H9 (cell line): Measurements from ENCODE around the gene SNX18. TPM values are rescaled to one million over a fixed set of nuclear protein-coding genes. Genes with fewer than 3 reads are reported as not detected.

Experiments used
- DNase-seq: peaks from one replicate; pipeline ENCODE4 v3.0.0-alpha.2; 2017
- H2AFZ ChIP-seq: one replicate; pipeline ENCODE4 v1.6.1; 2013; ENCODE audit warnings: mild to moderate bottlenecking, low read length, control low read depth, moderate library complexity
- H2AK5ac ChIP-seq: 2 replicates; pipeline ENCODE4 v1.6.1; 2013; ENCODE audit warnings: low read length, control low read depth, mixed read lengths; ENCODE audit not compliant: insufficient read length
- H2BK120ac ChIP-seq: one replicate; pipeline ENCODE4 v1.6.1; 2013; ENCODE audit warnings: low read depth, mild to moderate bottlenecking, low read length, control low read depth, inconsistent platforms; ENCODE audit not compliant: poor library complexity, severe bottlenecking
- H2BK12ac ChIP-seq: 2 replicates; pipeline ENCODE4 v1.6.1; 2013; ENCODE audit warnings: low read length, control low read depth, mixed read lengths, low read depth; ENCODE audit not compliant: insufficient read length
- H2BK15ac ChIP-seq: 2 replicates; pipeline ENCODE4 v1.6.1; 2013; ENCODE audit warnings: low read depth, low read length, control low read depth
- H2BK20ac ChIP-seq: one replicate; pipeline ENCODE4 v1.6.1; 2013; ENCODE audit warnings: low read depth, mild to moderate bottlenecking, low read length, control low read depth, inconsistent platforms; ENCODE audit not compliant: poor library complexity, severe bottlenecking
- H2BK5ac ChIP-seq: 2 replicates; pipeline ENCODE4 v1.6.1; 2013; ENCODE audit warnings: low read length, control low read depth, mixed read lengths; ENCODE audit not compliant: insufficient read length
- H3K14ac ChIP-seq: 2 replicates; pipeline ENCODE4 v1.6.1; 2013; ENCODE audit warnings: low read length, control low read depth; ENCODE audit not compliant: insufficient read depth
- H3K18ac ChIP-seq: 2 replicates; pipeline ENCODE4 v1.6.1; 2013; ENCODE audit warnings: low read depth, mild to moderate bottlenecking, mixed read lengths, low read length, control low read depth; ENCODE audit not compliant: insufficient read length
- H3K23ac ChIP-seq: 2 replicates; pipeline ENCODE4 v1.6.1; 2013; ENCODE audit warnings: low read length, control low read depth, mixed read lengths, low read depth; ENCODE audit not compliant: insufficient read length
- H3K23me2 ChIP-seq: 2 replicates; pipeline ENCODE4 v1.6.1; 2013; ENCODE audit warnings: low read depth, mild to moderate bottlenecking, mixed read lengths, low read length, control low read depth; ENCODE audit not compliant: insufficient read length, poor library complexity, severe bottlenecking
- H3K27ac ChIP-seq: 2 replicates; pipeline ENCODE4 v1.5.1; 2013; ENCODE audit warnings: low read length, control low read depth, mixed read lengths, low read depth; ENCODE audit not compliant: insufficient read length
- H3K27me3 ChIP-seq: 2 replicates; pipeline ENCODE4 v1.6.1; 2013; ENCODE audit warnings: low read length, control low read depth, inconsistent platforms; ENCODE audit not compliant: insufficient read depth
- H3K4ac ChIP-seq: 2 replicates; pipeline ENCODE4 v1.6.1; 2013; ENCODE audit warnings: low read depth, mild to moderate bottlenecking, control low read depth, inconsistent platforms, low read length, moderate library complexity
- H3K4me1 ChIP-seq: 2 replicates; pipeline ENCODE4 v1.6.1; 2013; ENCODE audit warnings: low read length, control low read depth, inconsistent platforms; ENCODE audit not compliant: insufficient read depth
- H3K4me2 ChIP-seq: 2 replicates; pipeline ENCODE4 v1.6.1; 2013; ENCODE audit warnings: low read length, control low read depth, mixed read lengths; ENCODE audit not compliant: insufficient read length, insufficient read depth
- H3K56ac ChIP-seq: 2 replicates; pipeline ENCODE4 v1.6.1; 2013; ENCODE audit warnings: low read depth, mild to moderate bottlenecking, mixed read lengths, low read length, control low read depth; ENCODE audit not compliant: insufficient read length
- H3K79me1 ChIP-seq: 2 replicates; pipeline ENCODE4 v1.6.1; 2013; ENCODE audit warnings: low read depth, mild to moderate bottlenecking, moderate library complexity, low read length, control low read depth, inconsistent platforms; ENCODE audit not compliant: insufficient read depth, poor library complexity, severe bottlenecking
- H3K79me2 ChIP-seq: 2 replicates; pipeline ENCODE4 v1.6.1; 2013; ENCODE audit warnings: low read length, control low read depth, inconsistent platforms; ENCODE audit not compliant: insufficient read depth
- H3K9ac ChIP-seq: 2 replicates; pipeline ENCODE4 v1.6.1; 2013; ENCODE audit warnings: low read length, control low read depth, mixed read lengths; ENCODE audit not compliant: insufficient read length; ENCODE audit errors: extremely low read depth
- H3K9me3 ChIP-seq: one replicate; pipeline ENCODE4 v1.6.1; 2013; ENCODE audit warnings: low read depth, low read length, inconsistent platforms; ENCODE audit not compliant: control insufficient read depth
- H3T11ph ChIP-seq: one replicate; pipeline ENCODE4 v1.6.1; 2013; ENCODE audit warnings: mild to moderate bottlenecking, low read length, control low read depth, inconsistent platforms
- H4K20me1 ChIP-seq: one replicate; pipeline ENCODE4 v1.6.1; 2013; ENCODE audit not compliant: control insufficient read depth, insufficient read length, insufficient read depth
- H4K5ac ChIP-seq: 2 replicates; pipeline ENCODE4 v1.6.1; 2013; ENCODE audit warnings: low read depth, mild to moderate bottlenecking, mixed read lengths, low read length, control low read depth; ENCODE audit not compliant: insufficient read length
- H4K8ac ChIP-seq: replicated peaks from 2 replicates; pipeline ENCODE4 v1.6.1; 2013; ENCODE audit warnings: low read length, control low read depth, mixed read lengths, low read depth; ENCODE audit not compliant: insufficient read length
- H4K91ac ChIP-seq: 2 replicates; pipeline ENCODE4 v1.6.1; 2013; ENCODE audit warnings: low read depth, mild to moderate bottlenecking, moderate library complexity, mixed read lengths, low read length, control low read depth; ENCODE audit not compliant: insufficient read length
- H3K27ac Mint-ChIP-seq, 3 experiments: 2 replicates in 2 of 3; 3 replicates in 1 of 3; pipeline ENCODE4 v1.8.0; 2020 to 2021; ENCODE audit warnings: mixed read lengths in 3 of 3, mild to moderate bottlenecking in 1 of 3, moderate library complexity in 1 of 3
- H3K27me3 Mint-ChIP-seq: 2 replicates; pipeline ENCODE4 v1.8.0; 2021; ENCODE audit warnings: low read depth, mild to moderate bottlenecking, moderate library complexity, mixed read lengths
- H3K36me3 Mint-ChIP-seq, 3 experiments: 2 replicates in 2 of 3; 3 replicates in 1 of 3; pipeline ENCODE4 v1.8.0; 2020 to 2021; ENCODE audit warnings: low read depth in 3 of 3, mixed read lengths in 3 of 3; ENCODE audit not compliant: insufficient read depth in 1 of 3
- H3K4me1 Mint-ChIP-seq, 2 experiments: 2 replicates each; pipeline ENCODE4 v1.8.0; 2020; ENCODE audit warnings: mixed read lengths in 2 of 2
- H3K4me3 Mint-ChIP-seq, 2 experiments: 2 replicates in 1 of 2; 3 replicates in 1 of 2; pipeline ENCODE4 v1.8.0; 2020 to 2021; ENCODE audit warnings: mild to moderate bottlenecking in 2 of 2, mixed read lengths in 2 of 2, moderate library complexity in 1 of 2
- H3K9me3 Mint-ChIP-seq, 2 experiments: 2 replicates in 1 of 2; 3 replicates in 1 of 2; pipeline ENCODE4 v1.8.0; 2020; ENCODE audit warnings: mild to moderate bottlenecking in 2 of 2, mixed read lengths in 2 of 2, moderate library complexity in 1 of 2
- CTCF ChIP-seq: fragments of 200-600 bp; sonication (generic); conservative IDR thresholded peaks from 3 replicates; pipeline ENCODE4 v1.8.0; 2021; ENCODE audit warnings: antibody characterized with exemption, mild to moderate bottlenecking
- WGBS: extraction: QIAGEN DNeasy Blood & Tissue Kit; methylation state at CpG from one replicate; pipeline ENCODE4 v1.1.7; 2013; ENCODE audit warnings: missing lambda C conversion rate, low lambda C conversion rate, mixed read lengths; ENCODE audit not compliant: insufficient read length; ENCODE audit errors: extremely low coverage; 5-methylcytosine and 5-hydroxymethylcytosine counted together
- total RNA-seq: library from RNA; stranded (reverse); gene quantifications from 2 replicates; pipeline ENCODE4 v1.2.1, GENCODE V29; 2021

SNX18 gene
- total RNA-seq, 1 experiment from 2014 or later, result 17.2 TPM

GRCh38 chr5:54545796-54546195 is 28.2 kb downstream of the SNX18 start:
- Histone ChIP-seq H2AFZ (no peak overlapping the region), H2BK120ac (no peak overlapping the region), H3K4me1 (no peaks in the 10 kb centered on the region), H3K14ac (no peak overlapping the region), H3K18ac (no peak overlapping the region), H3K23ac (no peak overlapping the region), H3K27me3 (no peaks in the 10 kb centered on the region), H3K4me2 (no peak overlapping the region), H3K27ac (no peak overlapping the region), H3T11ph (no peak overlapping the region), H3K9ac (no peak overlapping the region), H2AK5ac (no peak overlapping the region), H3K79me1 (no peaks in the 10 kb centered on the region), H3K56ac (no peak overlapping the region), H2BK20ac (no peak overlapping the region), H2BK5ac (no peak overlapping the region), H4K91ac (no peak overlapping the region), H2BK15ac (no peak overlapping the region), H3K79me2 (no peaks in the 10 kb centered on the region), H3K4ac (no peak overlapping the region), H4K20me1 (no peaks in the 10 kb centered on the region), H3K23me2 (no peaks in the 10 kb centered on the region), H4K5ac (no peak overlapping the region), H4K8ac (no peak overlapping the region), H2BK12ac (no peak overlapping the region), H3K9me3 (no peaks in the 10 kb centered on the region)
- H3K4me3 Mint-ChIP-seq, result no peak overlapping the region
- H3K4me1 Mint-ChIP-seq, result no peaks in the 10 kb centered on the region; a peak in 1 of 4 replicates
- WGBS, result no CpG with 5 or more reads among the region's 6 CpGs
- no peak for TF ChIP-seq CTCF
- no peak for DNase-seq
- H3K27me3 Mint-ChIP-seq, result no peaks in the 10 kb centered on the region
- H3K9me3 Mint-ChIP-seq, result no peaks in the 10 kb centered on the region
- H3K27ac Mint-ChIP-seq, result no peak overlapping the region
- no peaks in the 10 kb centered on the region; a peak in 2 of 7 replicates for H3K36me3 Mint-ChIP-seq
